NT2/D1 (cell line): Measurements from ENCODE around the gene NEO1.

ENCODE experiments used
- SUZ12 ChIP-seq: IDR thresholded peaks from 2 replicates; pipeline ENCODE4 v1.6.1; 2011; ENCODE audit not compliant: insufficient read length, insufficient read depth; ENCODE audit errors: extremely low read depth
- YY1 ChIP-seq: IDR thresholded peaks from 2 replicates; pipeline ENCODE4 v1.6.1; 2011; ENCODE audit not compliant: insufficient read length, insufficient read depth

- TF ChIP-seq YY1 (no peak), SUZ12 (no peak)
These were observed 17.0 kb upstream of the NEO1 start for GRCh38 chr15:73035221-73035620.
